WTC11 (cell line): Measurements from ENCODE around the gene PRSS48. TPM values are rescaled to one million over a fixed set of nuclear protein-coding genes. Genes with fewer than 3 reads are reported as not detected.

Source experiments
- ATAC-seq: fragments of 200-7000 bp; cut with Tn5 transposase; 2 replicates; pipeline ENCODE4 v1.10.0; 2021; ENCODE audit warnings: mild to moderate bottlenecking, moderate library complexity
- CTCF ChIA-PET: fragments of 300-600 bp; sonication (Branson Sonifier 250); formaldehyde crosslinking; loops from one replicate; lab custom pipeline; 2021; ENCODE audit warnings: antibody characterized with exemption; lab: Charles Lee
- POLR2A ChIA-PET: fragments of 350-600 bp; sonication (Branson Sonifier 250); formaldehyde crosslinking; loops from one replicate; lab custom pipeline; 2021; ENCODE audit warnings: antibody characterized with exemption; lab: Charles Lee
- DNase-seq: peaks from one replicate; pipeline ENCODE4 v3.0.0; 2021; ENCODE audit warnings: low spot score
- H3K27ac Mint-ChIP-seq: 2 replicates; pipeline ENCODE4 v1.8.0; 2021; ENCODE audit warnings: mixed read lengths
- H3K27me3 Mint-ChIP-seq: 2 replicates; pipeline ENCODE4 v1.8.0; 2021; ENCODE audit warnings: low read depth, mild to moderate bottlenecking, moderate library complexity, mixed read lengths
- H3K36me3 Mint-ChIP-seq: 2 replicates; pipeline ENCODE4 v1.8.0; 2021; ENCODE audit warnings: mixed read lengths
- H3K4me1 Mint-ChIP-seq: 2 replicates; pipeline ENCODE4 v1.8.0; 2022; ENCODE audit warnings: mixed read lengths
- H3K4me3 Mint-ChIP-seq: 2 replicates; pipeline ENCODE4 v1.8.0; 2021; ENCODE audit warnings: mild to moderate bottlenecking, moderate library complexity, mixed read lengths
- H3K9me3 Mint-ChIP-seq: 2 replicates; pipeline ENCODE4 v1.8.0; 2021; ENCODE audit warnings: mixed read lengths
- CREB1 ChIP-seq: sonication (generic); formaldehyde crosslinking; IDR thresholded peaks from 2 replicates; pipeline ENCODE4 v1.8.0; 2023; ENCODE audit warnings: mild to moderate bottlenecking, missing genetic modification reagents
- E2F1 ChIP-seq: sonication (generic); formaldehyde crosslinking; IDR thresholded peaks from 2 replicates; pipeline ENCODE4 v1.8.0; 2022; ENCODE audit warnings: mild to moderate bottlenecking, missing genetic modification reagents
- GABPB1 ChIP-seq: sonication (generic); formaldehyde crosslinking; IDR thresholded peaks from 2 replicates; pipeline ENCODE4 v1.8.1; 2023; ENCODE audit warnings: mild to moderate bottlenecking, missing genetic modification reagents
- MAX ChIP-seq: sonication (generic); formaldehyde crosslinking; IDR thresholded peaks from 2 replicates; pipeline ENCODE4 v1.8.0; 2022; ENCODE audit warnings: mild to moderate bottlenecking, missing genetic modification reagents
- NFATC4 ChIP-seq: fragments of 250-450 bp; sonication (Bioruptor Pico); IDR thresholded peaks from 2 replicates; pipeline ENCODE4 v1.9.0; 2021; ENCODE audit warnings: mild to moderate bottlenecking
- PRDM15 ChIP-seq: sonication (generic); formaldehyde crosslinking; IDR thresholded peaks from 2 replicates; pipeline ENCODE4 v1.8.0; 2022; ENCODE audit warnings: missing genetic modification reagents
- PREB ChIP-seq: sonication (generic); formaldehyde crosslinking; IDR thresholded peaks from 2 replicates; pipeline ENCODE4 v1.8.1; 2022; ENCODE audit warnings: mild to moderate bottlenecking, missing genetic modification reagents, moderate library complexity, borderline replicate concordance
- PRRX2 ChIP-seq: fragments of 250-450 bp; sonication (Bioruptor Pico); IDR thresholded peaks from 2 replicates; pipeline ENCODE4 v1.8.0; 2021; ENCODE audit warnings: mild to moderate bottlenecking
- RELA ChIP-seq: sonication (generic); formaldehyde crosslinking; IDR thresholded peaks from 2 replicates; pipeline ENCODE4 v1.8.1; 2022; ENCODE audit warnings: missing genetic modification reagents, mild to moderate bottlenecking, borderline replicate concordance
- SMAD3 ChIP-seq: sonication (generic); formaldehyde crosslinking; IDR thresholded peaks from 2 replicates; pipeline ENCODE4 v1.8.0; 2022; ENCODE audit warnings: missing genetic modification reagents, mild to moderate bottlenecking, borderline replicate concordance
- TCF7 ChIP-seq: sonication (generic); formaldehyde crosslinking; IDR thresholded peaks from 2 replicates; pipeline ENCODE4 v1.8.0; 2022; ENCODE audit warnings: mild to moderate bottlenecking, low read depth, missing genetic modification reagents, moderate library complexity
- USF1 ChIP-seq: sonication (generic); formaldehyde crosslinking; IDR thresholded peaks from 2 replicates; pipeline ENCODE4 v1.8.0; 2022; ENCODE audit warnings: mild to moderate bottlenecking, missing genetic modification reagents
- USF2 ChIP-seq: sonication (generic); formaldehyde crosslinking; IDR thresholded peaks from 2 replicates; pipeline ENCODE4 v1.8.1; 2023; ENCODE audit warnings: mild to moderate bottlenecking, missing genetic modification reagents, moderate library complexity
- ZNF232 ChIP-seq: sonication (generic); formaldehyde crosslinking; IDR thresholded peaks from 2 replicates; pipeline ENCODE4 v1.8.0; 2022; ENCODE audit warnings: mild to moderate bottlenecking, missing genetic modification reagents
- ZNF425 ChIP-seq: fragments of 250-450 bp; sonication (Bioruptor Pico); conservative IDR thresholded peaks from 2 replicates; pipeline ENCODE4 v1.9.0; 2021; ENCODE audit warnings: mild to moderate bottlenecking
- ZNF512 ChIP-seq: sonication (generic); formaldehyde crosslinking; IDR thresholded peaks from 2 replicates; pipeline ENCODE4 v1.8.1; 2022; ENCODE audit warnings: missing genetic modification reagents, borderline replicate concordance
- ZSCAN18 ChIP-seq: fragments of 250-450 bp; sonication (Bioruptor Pico); IDR thresholded peaks from 2 replicates; pipeline ENCODE4 v2.1.2; 2022; ENCODE audit warnings: mild to moderate bottlenecking, moderate library complexity
- total RNA-seq: library from RNA; stranded (reverse); gene quantifications from 3 replicates; pipeline ENCODE4 v1.2.3, GENCODE V29; 2021

Gene PRSS48
- total RNA-seq, 1 experiment from 2014 or later: not detected

GRCh38 chr4:151331276-151332042, 54.5 kb downstream of the PRSS48 start:
- ChIA-PET CTCF (no interaction called here), POLR2A (no interaction called here)
- H3K4me3 Mint-ChIP-seq: no peak overlapping the region
- ATAC-seq (no peak), DNase-seq (no peak)
- H3K9me3 Mint-ChIP-seq: peaks cover 13% of the 10 kb centered on the region
- peaks cover 6% of the 10 kb centered on the region for H3K4me1 Mint-ChIP-seq
- no peaks in the 10 kb centered on the region for H3K36me3 Mint-ChIP-seq
- no peaks in the 10 kb centered on the region; the same call in 1 of the 2 replicates for H3K27me3 Mint-ChIP-seq
- no peak for TF ChIP-seq ZNF232 (CRISPR knock-in tag)
- no peak for TF ChIP-seq PREB
- no peak for TF ChIP-seq GABPB1 (CRISPR knock-in tag)
- H3K27ac Mint-ChIP-seq: no peak overlapping the region

- TF ChIP-seq MAX (CRISPR knock-in tag) (no peak), ZNF425 (CRISPR knock-in tag) (no peak), CREB1 (CRISPR knock-in tag) (no peak), ZNF232 (CRISPR knock-in tag) (no peak), PRRX2 (no peak), RELA (CRISPR knock-in tag) (no peak), PRDM15 (CRISPR knock-in tag) (no peak), E2F1 (no peak), ZSCAN18 (no peak), ZNF512 (no peak), SMAD3 (CRISPR knock-in tag) (no peak), TCF7 (CRISPR knock-in tag) (no peak), NFATC4 (CRISPR knock-in tag) (no peak), USF2 (no peak), USF1 (CRISPR knock-in tag) (no peak)
- ChIA-PET CTCF (no interaction called here), POLR2A (interaction anchor here (0.6 kb wide), 1 partner anchor 186 kb away, joined by 5 read pairs; no protein-coding TSS in a partner anchor)
Observed at GRCh38 chr4:151339467-151339866, 62.5 kb downstream of the PRSS48 start.

More at GRCh38 chr4:151339467-151339866, 62.5 kb downstream of the PRSS48 start:
- no peaks in the 10 kb centered on the region for H3K9me3 Mint-ChIP-seq
- ATAC-seq: no peak
- DNase-seq: no peak
- H3K27ac Mint-ChIP-seq: no peak overlapping the region
- no peaks in the 10 kb centered on the region for H3K4me1 Mint-ChIP-seq
- no peaks in the 10 kb centered on the region for H3K27me3 Mint-ChIP-seq
- H3K36me3 Mint-ChIP-seq: no peaks in the 10 kb centered on the region
- no peak overlapping the region for H3K4me3 Mint-ChIP-seq
